CD4-positive, alpha-beta memory T cell (primary cell): ENCODE measurements around the gene SLC27A4. TPM values are rescaled to one million over a fixed set of nuclear protein-coding genes. Genes with fewer than 3 reads are reported as not detected.

Experiments used
- CTCF ChIA-PET: fragments of 350-600 bp; sonication (Branson Sonifier 250); formaldehyde crosslinking; loops from one replicate; lab custom pipeline; 2021; ENCODE audit warnings: inconsistent platforms; ENCODE audit not compliant: partially characterized antibody; lab: Charles Lee
- POLR2A ChIA-PET: fragments of 350-600 bp; sonication (Branson Sonifier 250); formaldehyde crosslinking; loops from one replicate; lab custom pipeline; 2021; ENCODE audit not compliant: partially characterized antibody; lab: Charles Lee
- DNase-seq, 5 donors: peaks; one replicate each; pipeline versions ENCODE4 v3.0.0 to v3.0.0-alpha.2; 2020 to 2022; ENCODE audit warnings: mixed read lengths in 1 of 5
- H3K27ac ChIP-seq: one replicate; pipeline ENCODE4 v1.7.0; 2013; ENCODE audit warnings: low read depth, low read length
- H3K27me3 ChIP-seq: 2 replicates; pipeline ENCODE4 v1.7.0; 2013; ENCODE audit warnings: mild to moderate bottlenecking, low read length, moderate library complexity; ENCODE audit not compliant: insufficient read depth
- H3K36me3 ChIP-seq: 2 replicates; pipeline ENCODE4 v1.7.0; 2013; ENCODE audit warnings: mild to moderate bottlenecking, low read length, moderate library complexity; ENCODE audit not compliant: insufficient read depth
- H3K4me1 ChIP-seq: 2 replicates; pipeline ENCODE4 v1.7.0; 2013; ENCODE audit warnings: mild to moderate bottlenecking, low read length, moderate library complexity; ENCODE audit not compliant: insufficient read depth
- H3K4me3 ChIP-seq, 2 donors: one replicate each; pipeline ENCODE4 v1.7.0; 2013; ENCODE audit warnings: low read length in 2 of 2, mild to moderate bottlenecking in 1 of 2
- H3K9me3 ChIP-seq, 2 donors: one replicate each; pipeline ENCODE4 v1.7.0; 2013; ENCODE audit warnings: low read length in 2 of 2, control low read depth in 1 of 2; ENCODE audit not compliant: control insufficient read depth in 1 of 2
- H3K27ac Mint-ChIP-seq, 7 donors: one replicate each; pipeline ENCODE4 v1.8.0; 2020 to 2021; ENCODE audit warnings: mixed read lengths in 7 of 7, mild to moderate bottlenecking in 6 of 7, inconsistent platforms in 3 of 7, moderate library complexity in 3 of 7
- H3K27me3 Mint-ChIP-seq, 2 donors: one replicate each; pipeline ENCODE4 v1.8.0; 2020 to 2021; ENCODE audit warnings: mixed read lengths in 2 of 2
- H3K36me3 Mint-ChIP-seq, 2 donors: one replicate each; pipeline ENCODE4 v1.8.0; 2020 to 2021; ENCODE audit warnings: mixed read lengths in 2 of 2, inconsistent platforms in 1 of 2, mild to moderate bottlenecking in 1 of 2
- H3K4me1 Mint-ChIP-seq, 4 donors: one replicate each; pipeline ENCODE4 v1.8.0; 2020 to 2021; ENCODE audit warnings: mixed read lengths in 4 of 4, mild to moderate bottlenecking in 1 of 4
- H3K4me3 Mint-ChIP-seq, 8 donors: one replicate each; pipeline ENCODE4 v1.8.0; 2020 to 2021; ENCODE audit warnings: mixed read lengths in 8 of 8, mild to moderate bottlenecking in 7 of 8, moderate library complexity in 6 of 8, inconsistent platforms in 3 of 8
- H3K9me3 Mint-ChIP-seq, 8 donors: one replicate each; pipeline ENCODE4 v1.8.0; 2020 to 2021; ENCODE audit warnings: mixed read lengths in 8 of 8, mild to moderate bottlenecking in 5 of 8, inconsistent platforms in 3 of 8, moderate library complexity in 1 of 8
- intact Hi-C: fragments of 100-400 bp; cut with micrococcal nuclease; formaldehyde crosslinking; loops from one replicate; pipeline ENCODE4 v1.15.1; 2023
- polyA plus RNA-seq, 2 donors: library from polyadenylated mRNA; unstranded; fragments of 300-500 nt; fragmentation: Illumina TruSeq; gene quantifications; one replicate each; pipeline ENCODE4 v1.2.3, GENCODE V29; 2021
- total RNA-seq, 2 experiments: library from RNA; stranded (reverse); gene quantifications; one replicate each; pipeline ENCODE4 v1.2.3, GENCODE V29; 2021

Gene SLC27A4
- total and polyA plus RNA-seq, 4 experiments from 2014 or later: 5.4 to 16.3 (median 11.3) TPM

GRCh38 chr9:128298535-128299482 lies 41.5 kb upstream of the SLC27A4 start:
- no peak overlapping the region for H3K4me3 ChIP-seq
- intact Hi-C loops: no loop called here
- peak overlapping the region in 1 of 7 donors; percentile 48 for H3K27ac Mint-ChIP-seq
- no peak overlapping the region for H3K4me3 Mint-ChIP-seq
- no peak for DNase-seq
- H3K36me3 Mint-ChIP-seq: peaks cover 0 to 2% of the 10 kb centered on the region in 2 donors
- H3K4me1 ChIP-seq: no peaks in the 10 kb centered on the region
- H3K27ac ChIP-seq: no peak overlapping the region
- peaks cover 2 to 5% (median 4%) of the 10 kb centered on the region in 4 donors for H3K4me1 Mint-ChIP-seq
- H3K9me3 ChIP-seq: no peaks in the 10 kb centered on the region
- CTCF ChIA-PET: interaction anchor here (0.6 to 2.8 kb wide), 2 partner anchors 40 to 43 kb away, joined by 3 to 7 read pairs; no protein-coding TSS in a partner anchor
- H3K27me3 Mint-ChIP-seq: no peaks in the 10 kb centered on the region
- POLR2A ChIA-PET: no interaction called here
- H3K27me3 ChIP-seq: no peaks in the 10 kb centered on the region
- no peaks in the 10 kb centered on the region for H3K9me3 Mint-ChIP-seq
- no peaks in the 10 kb centered on the region for H3K36me3 ChIP-seq

GRCh38 chr9:128304136-128304970 lies 36.0 kb upstream of the SLC27A4 start:
- ChIA-PET POLR2A (no interaction called here), CTCF (interaction anchor here (1.0 to 1.3 kb wide), 3 partner anchors 9 to 58 kb away, joined by 3 to 4 read pairs (median 4); no protein-coding TSS in a partner anchor)
- peaks cover 0 to 1% (median 0%) of the 10 kb centered on the region in 4 donors for H3K4me1 Mint-ChIP-seq
- Histone ChIP-seq H3K36me3 (peaks cover 4% of the 10 kb centered on the region), H3K4me3 (no peak overlapping the region), H3K4me1 (no peaks in the 10 kb centered on the region), H3K27me3 (no peaks in the 10 kb centered on the region), H3K9me3 (no peaks in the 10 kb centered on the region), H3K27ac (no peak overlapping the region)
- intact Hi-C loops: no loop called here
- H3K27me3 Mint-ChIP-seq: no peaks in the 10 kb centered on the region
- H3K36me3 Mint-ChIP-seq: peaks cover 6 to 7% of the 10 kb centered on the region in 2 donors
- H3K4me3 Mint-ChIP-seq: peak overlapping the region in 1 of 8 donors; percentile 12
- DNase-seq: no peak
- no peaks in the 10 kb centered on the region for H3K9me3 Mint-ChIP-seq
- peak overlapping the region in 6 of 7 donors; percentile 13 to 76 (median 52) for H3K27ac Mint-ChIP-seq

DNA sequence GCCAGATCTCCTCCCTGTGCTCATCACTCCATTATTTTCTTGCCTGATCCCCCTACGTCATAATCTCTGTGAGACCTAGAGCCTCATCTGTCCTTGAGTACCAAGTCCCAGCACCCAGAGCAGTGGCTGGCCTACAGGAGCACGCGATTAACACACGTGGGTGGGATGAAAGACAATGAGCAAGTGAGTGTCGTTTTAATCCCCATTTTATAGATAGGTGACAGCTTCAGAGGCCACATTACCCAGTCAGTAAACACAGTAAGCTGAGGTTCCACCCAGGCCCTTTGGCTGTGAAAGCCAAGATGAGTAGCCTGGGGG lies 35.4 kb upstream of the SLC27A4 start:
- DNase-seq: no peak
- POLR2A ChIA-PET: no interaction called here
- Histone ChIP-seq H3K4me1 (no peaks in the 10 kb centered on the region), H3K4me3 (no peak overlapping the region), H3K9me3 (no peaks in the 10 kb centered on the region), H3K27me3 (no peaks in the 10 kb centered on the region), H3K27ac (no peak overlapping the region), H3K36me3 (peaks cover 10% of the 10 kb centered on the region)
- H3K27me3 Mint-ChIP-seq: no peaks in the 10 kb centered on the region
- H3K9me3 Mint-ChIP-seq: no peaks in the 10 kb centered on the region
- H3K4me1 Mint-ChIP-seq: peaks cover 0 to 1% (median 0%) of the 10 kb centered on the region in 4 donors
- H3K27ac Mint-ChIP-seq: peak overlapping the region in 2 of 7 donors; percentile 11 to 29
- CTCF ChIA-PET: interaction anchor here (1.3 kb wide), 2 partner anchors 10 to 36 kb away, joined by 3 to 4 read pairs; no protein-coding TSS in a partner anchor
- intact Hi-C loops: no loop called here
- peaks cover 11 to 13% of the 10 kb centered on the region in 2 donors for H3K36me3 Mint-ChIP-seq
- H3K4me3 Mint-ChIP-seq: no peak overlapping the region

- ChIA-PET POLR2A (interaction anchor here (1.1 to 1.3 kb wide), 2 partner anchors 9 to 11 kb away, joined by 3 read pairs; no protein-coding TSS in a partner anchor), CTCF (interaction anchor here (1.4 kb wide), 1 partner anchor 18 kb away, joined by 3 read pairs; no protein-coding TSS in a partner anchor)
- Histone ChIP-seq H3K36me3 (peaks cover 23% of the 10 kb centered on the region), H3K27me3 (no peaks in the 10 kb centered on the region), H3K4me3 (no peak overlapping the region), H3K27ac (no peak overlapping the region), H3K9me3 (no peaks in the 10 kb centered on the region), H3K4me1 (no peaks in the 10 kb centered on the region)
- H3K9me3 Mint-ChIP-seq: no peaks in the 10 kb centered on the region
- DNase-seq: no peak
- no peak overlapping the region for H3K4me3 Mint-ChIP-seq
- no peaks in the 10 kb centered on the region for H3K27me3 Mint-ChIP-seq
- intact Hi-C loops: no loop called here
- peaks cover 0 to 1% (median 0%) of the 10 kb centered on the region in 4 donors for H3K4me1 Mint-ChIP-seq
- peak overlapping the region in 1 of 7 donors; percentile 30 for H3K27ac Mint-ChIP-seq
- H3K36me3 Mint-ChIP-seq: peaks cover 27 to 32% of the 10 kb centered on the region in 2 donors
These were observed 30.8 kb upstream of the SLC27A4 start for GRCh38 chr9:128309551-128309950.

GRCh38 chr9:128310461-128310860 lies 29.9 kb upstream of the SLC27A4 start:
- Mint-ChIP-seq H3K4me3 (no peak overlapping the region), H3K27me3 (no peaks in the 10 kb centered on the region), H3K27ac (no peak overlapping the region), H3K4me1 (peaks cover 0 to 1% (median 0%) of the 10 kb centered on the region in 4 donors), H3K9me3 (no peaks in the 10 kb centered on the region), H3K36me3 (peaks cover 27 to 37% of the 10 kb centered on the region in 2 donors)
- Histone ChIP-seq H3K9me3 (no peaks in the 10 kb centered on the region), H3K27me3 (no peaks in the 10 kb centered on the region), H3K4me3 (no peak overlapping the region), H3K27ac (no peak overlapping the region), H3K36me3 (peaks cover 31% of the 10 kb centered on the region), H3K4me1 (no peaks in the 10 kb centered on the region)
- no peak for DNase-seq
- ChIA-PET POLR2A (no interaction called here), CTCF (interaction anchor here (1.4 kb wide), 1 partner anchor 19 kb away, joined by 3 read pairs; no protein-coding TSS in a partner anchor)
- intact Hi-C loops: no loop called here

DNA sequence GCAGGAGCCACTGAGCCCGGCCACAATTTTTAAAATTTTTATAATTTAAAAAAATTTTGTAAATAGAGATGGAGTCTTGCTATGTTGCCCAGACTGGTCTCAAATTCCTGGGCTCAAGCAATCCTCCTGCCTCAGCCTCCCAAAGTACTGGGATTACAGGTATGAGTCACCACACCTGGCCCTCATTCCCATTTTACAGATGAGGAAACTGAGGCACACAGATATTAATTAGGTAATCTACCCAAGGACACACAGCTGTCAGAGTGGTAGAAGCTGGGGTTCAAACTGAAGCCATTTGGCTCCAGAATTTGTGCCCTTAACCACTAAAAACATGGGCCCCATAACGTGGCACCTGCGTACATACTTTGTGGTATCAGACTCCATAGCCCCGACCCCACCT lies 25.6 kb upstream of the SLC27A4 start:
- DNase-seq: no peak
- CTCF ChIA-PET: interaction anchor here (1.2 kb wide), 1 partner anchor 55 kb away, joined by 3 read pairs; no protein-coding TSS in a partner anchor
- H3K4me3 ChIP-seq: no peak overlapping the region
- H3K4me3 Mint-ChIP-seq: no peak overlapping the region
- H3K4me1 ChIP-seq: no peaks in the 10 kb centered on the region
- intact Hi-C loops: no loop called here
- no peaks in the 10 kb centered on the region for H3K9me3 ChIP-seq
- H3K27me3 Mint-ChIP-seq: no peaks in the 10 kb centered on the region
- no peaks in the 10 kb centered on the region for H3K4me1 Mint-ChIP-seq
- peaks cover 42% of the 10 kb centered on the region for H3K36me3 ChIP-seq
- no peaks in the 10 kb centered on the region for H3K9me3 Mint-ChIP-seq
- POLR2A ChIA-PET: no interaction called here
- H3K36me3 Mint-ChIP-seq: peaks cover 25 to 46% of the 10 kb centered on the region in 2 donors
- H3K27me3 ChIP-seq: no peaks in the 10 kb centered on the region
- H3K27ac ChIP-seq: no peak overlapping the region
- no peak overlapping the region for H3K27ac Mint-ChIP-seq
